A549 treated with CORT108297 at 1 μM for 4 hours (cell line): ENCODE data around the gene DNAL1. TPM values are rescaled to one million over a fixed set of nuclear protein-coding genes. Genes with fewer than 3 reads are reported as not detected.

Experiments used
- total RNA-seq: library from RNA; stranded (reverse); fragments of 200-300 nt; extraction: Qiagen RNA extraction; gene quantifications from 5 replicates; pipeline ENCODE4 v1.2.3, GENCODE V29; 2022

Gene DNAL1, protein sequence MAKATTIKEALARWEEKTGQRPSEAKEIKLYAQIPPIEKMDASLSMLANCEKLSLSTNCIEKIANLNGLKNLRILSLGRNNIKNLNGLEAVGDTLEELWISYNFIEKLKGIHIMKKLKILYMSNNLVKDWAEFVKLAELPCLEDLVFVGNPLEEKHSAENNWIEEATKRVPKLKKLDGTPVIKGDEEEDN
- 8.8 to 12.5 TPM (median 10.4 TPM) in 5 replicates for total RNA-seq

DNA sequence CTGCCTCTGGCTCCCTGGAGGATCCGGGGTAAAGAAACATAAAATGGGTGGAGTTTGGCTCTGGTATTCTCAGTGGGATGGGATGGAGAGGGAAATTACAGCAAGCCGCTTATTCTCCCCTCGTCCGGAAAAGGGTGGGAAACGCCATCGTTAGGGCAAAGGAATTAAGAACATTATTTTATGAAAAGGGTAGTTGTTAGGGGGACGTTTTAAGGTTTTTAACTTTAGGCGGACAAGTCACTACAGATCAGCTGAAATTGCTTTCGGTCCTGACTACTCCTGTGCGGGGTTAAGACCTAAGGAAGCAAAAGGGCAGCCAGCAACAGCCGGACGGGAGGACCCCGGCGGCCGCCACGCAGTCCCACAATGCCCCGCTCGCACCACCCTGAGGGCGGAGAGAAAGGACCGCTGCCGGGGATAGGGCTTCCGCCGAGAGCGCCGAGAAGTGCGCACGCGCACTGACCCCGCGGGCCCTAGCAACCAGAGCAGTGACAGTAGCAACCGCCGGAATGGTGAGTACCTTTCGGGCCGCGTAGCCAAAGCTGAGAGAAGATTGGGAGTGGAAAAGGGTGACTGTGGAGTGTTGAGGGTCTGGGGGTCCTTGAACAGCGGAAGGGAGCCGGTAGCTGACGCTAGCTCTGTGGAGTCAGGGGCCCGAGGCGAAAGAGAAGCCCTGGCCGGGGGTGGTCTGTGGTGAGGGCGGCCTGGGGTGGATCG, at the start of gene DNAL1:
Gene DNAL1, plus strand, starts transcription at position 456 of the 717 bp plus-strand sequence. Its CDS starts 54 bp downstream, at position 510.

DNA sequence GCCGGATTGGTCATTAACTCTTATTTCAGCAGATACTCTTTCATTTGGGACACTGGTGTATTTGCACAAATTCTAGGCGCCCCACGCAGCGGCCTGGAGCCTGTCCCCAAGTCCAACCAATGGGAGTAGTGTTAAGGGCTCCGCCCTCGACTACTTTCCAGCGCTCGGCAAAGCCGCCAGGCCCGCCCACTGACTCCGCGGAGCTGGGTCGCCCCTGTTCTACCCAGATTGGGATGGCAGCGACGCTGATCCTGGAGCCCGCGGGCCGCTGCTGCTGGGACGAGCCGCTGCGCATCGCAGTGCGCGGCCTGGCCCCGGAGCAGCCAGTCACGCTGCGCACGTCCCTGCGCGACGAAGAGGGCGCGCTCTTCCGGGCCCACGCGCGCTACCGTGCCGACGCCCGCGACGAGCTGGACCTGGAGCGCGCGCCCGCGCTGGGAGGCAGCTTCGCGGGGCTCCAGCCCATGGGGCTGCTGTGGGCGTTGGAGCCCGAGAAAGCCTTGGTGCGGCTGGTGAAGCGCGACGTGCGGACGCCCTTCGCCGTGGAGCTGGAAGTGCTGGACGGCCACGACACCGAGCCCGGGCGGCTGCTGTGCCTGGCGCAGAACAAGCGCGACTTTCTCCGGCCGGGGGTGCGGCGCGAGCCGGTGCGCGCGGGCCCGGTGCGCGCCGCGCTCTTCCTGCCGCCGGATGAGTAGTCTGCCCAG, 32.3 kb upstream of the DNAL1 start, which contains the start of gene ACOT6:
Gene ACOT6, plus strand, starts transcription at position 179 of the 707 bp plus-strand sequence. Its CDS starts 55 bp downstream, at position 234.

DNA sequence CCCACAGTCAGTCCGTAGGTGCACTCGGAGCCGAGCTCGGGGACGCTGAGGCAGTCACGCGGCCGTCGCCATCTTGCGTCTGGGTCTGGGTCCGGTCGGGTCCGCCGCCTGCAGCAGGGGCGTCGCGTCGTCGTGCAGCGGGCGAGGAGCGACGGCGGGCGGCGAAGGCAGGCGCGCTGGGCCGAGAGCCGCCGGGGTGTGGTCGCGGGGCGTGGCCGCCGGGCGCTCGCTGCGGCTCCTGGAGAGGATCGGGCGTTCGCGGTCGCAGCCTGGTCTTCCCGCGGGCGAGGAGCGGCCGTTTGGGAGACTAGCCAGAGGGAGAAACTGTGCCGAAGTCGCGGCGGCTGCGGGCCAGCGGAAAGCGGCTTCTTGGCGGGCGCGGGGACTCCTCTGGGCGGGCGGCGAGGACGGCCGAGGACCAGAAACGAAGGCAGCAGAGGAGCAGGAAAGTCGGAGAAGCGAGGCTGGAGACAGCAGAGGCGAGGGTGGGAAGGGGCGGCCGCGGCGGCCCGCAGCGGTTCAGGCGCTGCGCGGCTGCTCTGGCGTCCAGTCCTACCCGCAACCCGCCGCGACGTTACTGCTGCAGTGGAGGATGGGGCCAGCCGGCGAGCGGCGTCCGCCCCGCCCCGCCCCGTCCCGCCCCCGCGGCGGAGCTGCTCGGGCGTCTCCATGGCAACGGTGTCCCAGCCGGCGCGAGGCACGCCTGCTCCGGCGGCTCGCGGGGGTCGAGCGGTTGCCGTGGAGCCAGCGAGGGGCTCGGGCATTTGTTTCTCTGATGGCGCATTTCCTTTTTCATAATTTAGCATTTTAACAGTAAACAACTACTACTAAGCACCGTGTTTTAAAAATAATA, 69.2 kb downstream of the DNAL1 start, which contains the start of gene PNMA1:
Gene PNMA1, minus strand, starts transcription at position 582 of the 853 bp plus-strand sequence. CDS start 745 bp downstream, outside the sequence.

Other genes starting within 250 kb of the DNAL1 start
- gene NUMB, start 186.4 kb upstream of the DNAL1 start, total RNA-seq = 34.7 to 44.4 TPM (median 41.1 TPM) in 5 replicates
- gene RIOX1, start 154.1 kb upstream of the DNAL1 start, total RNA-seq = 21.2 to 27.0 TPM (median 26.1 TPM) in 5 replicates
- 5.6 to 8.6 TPM (median 7.4 TPM) in 5 replicates for gene ACOT1, start 107.8 kb upstream of the DNAL1 start, total RNA-seq
- gene HEATR4, start 86.0 kb upstream of the DNAL1 start, total RNA-seq = 0.05 to 0.12 TPM in 2 of 5 replicates, not detected in the others
- 42.3 to 53.1 TPM (median 51.7 TPM) in 5 replicates for gene ACOT2, start 75.8 kb upstream of the DNAL1 start, total RNA-seq
- 1.9 to 2.4 TPM (median 2.0 TPM) in 5 replicates for gene ACOT4, start 53.1 kb upstream of the DNAL1 start, total RNA-seq
- gene ACOT6, start 32.5 kb upstream of the DNAL1 start, total RNA-seq = not detected in 5 replicates
- 56.7 to 67.3 TPM (median 58.8 TPM) in 5 replicates for gene PNMA1, start 69.4 kb downstream of the DNAL1 start, total RNA-seq
- gene PTGR2, start 206.8 kb downstream of the DNAL1 start, total RNA-seq = 7.8 to 11.0 TPM (median 8.1 TPM) in 5 replicates
- 40.4 to 57.3 TPM (median 42.4 TPM) in 5 replicates for gene ZNF410, start 241.9 kb downstream of the DNAL1 start, total RNA-seq